RWPE2 (cell line): ENCODE results near the gene MICAL2.

Experiments
- ATAC-seq: fragments of 200-7000 bp; cut with Tn5 transposase; 3 replicates; pipeline ENCODE4 v1.9.1; 2021; ENCODE audit warnings: low read depth
- DNase-seq: peaks from one replicate; pipeline ENCODE4 v3.0.0-alpha.2; 2020; ENCODE audit warnings: low spot score
- H3K27ac ChIP-seq: fragments of 450-650 bp; 2 replicates; pipeline ENCODE4 v1.5.1; 2017; ENCODE audit warnings: mild to moderate bottlenecking; ENCODE audit not compliant: poor library complexity, severe bottlenecking
- H3K27me3 ChIP-seq: fragments of 250-450 bp; sonication (Bioruptor Pico); 2 replicates; pipeline ENCODE4 v1.5.1; 2021; ENCODE audit warnings: mild to moderate bottlenecking, moderate library complexity; ENCODE audit not compliant: insufficient read depth, poor library complexity, severe bottlenecking
- H3K36me3 ChIP-seq: fragments of 250-450 bp; sonication (Bioruptor Pico); 2 replicates; pipeline ENCODE4 v1.5.1; 2020; ENCODE audit warnings: low read depth, mild to moderate bottlenecking, moderate library complexity
- H3K4me1 ChIP-seq: fragments of 250-450 bp; sonication (Bioruptor Pico); 2 replicates; pipeline ENCODE4 v1.5.1; 2021; ENCODE audit warnings: mild to moderate bottlenecking, moderate library complexity; ENCODE audit not compliant: insufficient read depth, poor library complexity, severe bottlenecking
- H3K4me3 ChIP-seq: fragments of 250-450 bp; sonication (Bioruptor Pico); 2 replicates; pipeline ENCODE4 v1.5.1; 2021; ENCODE audit warnings: mild to moderate bottlenecking, moderate library complexity; ENCODE audit not compliant: severe bottlenecking
- H3K9me3 ChIP-seq: fragments of 250-450 bp; sonication (Bioruptor Pico); 2 replicates; pipeline ENCODE4 v1.5.1; 2021; ENCODE audit warnings: mild to moderate bottlenecking, moderate library complexity; ENCODE audit not compliant: severe bottlenecking
- TF ChIP-seq, protein P1 (sequence below): fragments of 450-650 bp; IDR thresholded peaks from one replicate; pipeline ENCODE4 v1.5.1; 2017; ENCODE audit warnings: mild to moderate bottlenecking, moderate library complexity; ENCODE audit not compliant: poor library complexity, severe bottlenecking

The MICAL2 gene

DNA sequence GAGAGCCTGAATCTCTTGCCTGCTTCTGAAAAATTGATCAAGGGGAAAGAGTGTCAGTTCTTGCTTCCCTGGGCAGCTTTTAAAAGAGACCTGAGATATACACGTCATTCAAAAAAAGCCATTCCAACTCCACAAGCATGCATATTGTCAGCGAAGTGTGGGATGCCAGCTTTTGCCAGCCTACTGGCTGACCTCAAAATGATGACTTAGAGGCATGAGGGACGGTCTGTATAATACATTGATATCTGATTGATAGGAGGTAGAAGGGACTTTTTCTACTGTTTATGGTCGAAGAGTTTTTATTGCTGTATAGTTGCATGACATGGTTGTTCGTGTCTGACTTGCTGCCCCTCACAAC lies 126.3 kb downstream of the MICAL2 start:
- H3K4me1 ChIP-seq = peaks cover 17% of the 10 kb centered on the region

DNA sequence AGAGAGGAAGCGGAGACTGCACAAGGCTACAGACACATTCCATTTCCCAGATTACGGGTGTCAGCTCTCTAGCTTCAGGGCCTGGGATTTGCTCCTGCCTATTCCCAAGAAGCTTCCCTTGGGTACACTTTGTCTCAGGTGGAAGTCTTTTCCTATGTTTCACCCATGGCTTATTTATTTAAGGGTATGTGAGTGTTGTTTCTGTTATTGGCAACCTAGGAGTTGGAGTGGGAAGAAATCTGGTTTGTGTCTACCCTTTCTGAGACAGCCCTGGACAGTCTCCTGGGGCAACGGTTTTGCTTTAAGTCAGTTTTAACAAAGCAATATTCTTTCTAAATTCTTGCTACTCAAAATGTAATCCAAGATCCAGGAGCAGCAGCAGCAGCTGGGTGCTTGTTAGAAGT lies 127.0 kb downstream of the MICAL2 start:
- H3K9me3 ChIP-seq = no peaks in the 10 kb centered on the region
- peaks cover 96% of the 10 kb centered on the region for H3K36me3 ChIP-seq
- peaks cover 10% of the 10 kb centered on the region for H3K4me1 ChIP-seq
- peak overlapping the region; percentile 77 for H3K27ac ChIP-seq
- TF ChIP-seq, protein P1, sequence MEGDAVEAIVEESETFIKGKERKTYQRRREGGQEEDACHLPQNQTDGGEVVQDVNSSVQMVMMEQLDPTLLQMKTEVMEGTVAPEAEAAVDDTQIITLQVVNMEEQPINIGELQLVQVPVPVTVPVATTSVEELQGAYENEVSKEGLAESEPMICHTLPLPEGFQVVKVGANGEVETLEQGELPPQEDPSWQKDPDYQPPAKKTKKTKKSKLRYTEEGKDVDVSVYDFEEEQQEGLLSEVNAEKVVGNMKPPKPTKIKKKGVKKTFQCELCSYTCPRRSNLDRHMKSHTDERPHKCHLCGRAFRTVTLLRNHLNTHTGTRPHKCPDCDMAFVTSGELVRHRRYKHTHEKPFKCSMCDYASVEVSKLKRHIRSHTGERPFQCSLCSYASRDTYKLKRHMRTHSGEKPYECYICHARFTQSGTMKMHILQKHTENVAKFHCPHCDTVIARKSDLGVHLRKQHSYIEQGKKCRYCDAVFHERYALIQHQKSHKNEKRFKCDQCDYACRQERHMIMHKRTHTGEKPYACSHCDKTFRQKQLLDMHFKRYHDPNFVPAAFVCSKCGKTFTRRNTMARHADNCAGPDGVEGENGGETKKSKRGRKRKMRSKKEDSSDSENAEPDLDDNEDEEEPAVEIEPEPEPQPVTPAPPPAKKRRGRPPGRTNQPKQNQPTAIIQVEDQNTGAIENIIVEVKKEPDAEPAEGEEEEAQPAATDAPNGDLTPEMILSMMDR = no peak
- no peak for ATAC-seq
- H3K4me3 ChIP-seq = no peak overlapping the region
- H3K27me3 ChIP-seq = no peaks in the 10 kb centered on the region
- DNase-seq = no peak

More for the DNA sequence above, 126.3 kb downstream of the MICAL2 start:
- Histone ChIP-seq H3K27me3 (no peaks in the 10 kb centered on the region), H3K9me3 (no peaks in the 10 kb centered on the region), H3K27ac (peak overlapping the region; percentile 77), H3K36me3 (peaks cover 96% of the 10 kb centered on the region), H3K4me3 (no peak overlapping the region)
- TF ChIP-seq, protein P1 = peak; percentile 44
- DNase-seq (no peak), ATAC-seq (no peak)

DNA sequence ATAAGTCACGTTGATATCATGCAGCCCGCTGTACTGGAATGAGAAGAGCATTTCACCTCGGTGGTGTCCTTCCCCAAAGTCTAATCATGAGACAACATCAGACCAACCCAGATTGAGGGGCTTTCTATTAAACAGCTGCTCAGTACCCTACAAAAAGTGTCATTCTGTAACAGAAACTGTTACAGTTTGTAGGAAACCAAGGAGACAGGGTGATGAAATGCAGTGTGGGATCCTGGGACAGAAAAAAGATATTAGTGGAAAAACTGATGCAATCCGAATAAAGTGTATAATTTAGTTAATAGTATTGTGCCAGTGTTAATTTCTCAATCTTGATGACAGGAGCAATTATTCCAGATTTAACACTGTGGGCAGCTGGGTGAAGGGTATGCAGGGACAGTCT lies 128.0 kb downstream of the MICAL2 start:
- TF ChIP-seq, protein P1 = no peak
- no peak for ATAC-seq
- Histone ChIP-seq H3K4me3 (no peak overlapping the region), H3K27me3 (no peaks in the 10 kb centered on the region), H3K36me3 (peaks cover 96% of the 10 kb centered on the region), H3K4me1 (no peaks in the 10 kb centered on the region), H3K9me3 (no peaks in the 10 kb centered on the region), H3K27ac (peak overlapping the region; percentile 77)
- no peak for DNase-seq

DNA sequence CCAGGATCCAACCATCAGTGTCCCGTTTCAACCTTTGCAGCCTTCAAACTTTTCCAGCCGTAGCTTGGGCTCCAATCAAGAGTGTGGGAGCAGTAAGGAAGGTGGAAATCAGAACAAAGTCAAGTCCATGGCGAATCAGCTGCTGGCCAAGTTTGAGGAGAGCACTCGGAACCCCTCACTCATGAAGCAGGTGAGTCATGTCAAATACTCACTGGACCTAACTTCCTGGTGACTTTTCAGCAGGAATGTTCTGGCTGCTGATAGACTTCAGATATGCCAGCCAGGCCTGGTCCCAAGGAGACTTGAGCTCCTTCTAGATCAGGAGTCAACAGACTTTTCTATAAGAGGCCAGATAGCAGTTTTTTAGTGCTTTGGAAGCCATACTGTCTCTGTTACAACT lies 129.0 kb downstream of the MICAL2 start:
- ATAC-seq (no peak), DNase-seq (no peak)
- Histone ChIP-seq H3K4me3 (no peak overlapping the region), H3K9me3 (no peaks in the 10 kb centered on the region), H3K36me3 (peaks cover 97% of the 10 kb centered on the region), H3K27me3 (no peaks in the 10 kb centered on the region), H3K27ac (peak overlapping the region; percentile 18), H3K4me1 (peaks cover 2% of the 10 kb centered on the region)
- TF ChIP-seq, protein P1 = no peak

DNA sequence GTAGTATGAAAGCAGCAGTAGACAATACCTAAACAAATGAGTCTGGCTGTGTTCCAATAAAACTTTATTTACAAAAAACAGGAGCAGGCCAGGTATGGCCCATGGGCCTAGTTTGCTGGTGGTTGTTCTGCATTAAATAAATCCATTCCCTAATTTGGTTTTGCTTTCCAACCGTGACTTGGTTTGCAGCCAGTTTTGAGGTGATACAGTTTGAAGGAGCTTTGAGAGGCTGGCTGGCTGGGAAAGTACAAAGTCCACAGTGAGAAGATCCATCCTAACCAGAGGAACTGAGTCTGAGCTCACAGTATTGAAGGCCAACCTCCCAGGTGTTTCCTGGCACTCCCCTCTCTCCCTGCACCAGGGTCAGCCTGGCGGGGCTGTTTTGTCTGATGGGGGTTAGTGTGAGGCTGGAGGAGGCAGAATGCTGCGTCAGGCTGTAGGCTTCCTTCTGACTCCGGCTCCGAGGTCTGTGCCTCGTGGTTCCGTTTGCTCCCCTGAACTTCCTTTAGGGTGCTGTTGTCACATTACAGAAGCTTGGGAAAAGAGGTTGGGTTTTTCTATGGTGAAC lies 129.5 kb downstream of the MICAL2 start:
- Histone ChIP-seq H3K9me3 (no peaks in the 10 kb centered on the region), H3K4me3 (no peak overlapping the region), H3K27ac (peak overlapping the region; percentile 18), H3K27me3 (no peaks in the 10 kb centered on the region), H3K4me1 (peaks cover 3% of the 10 kb centered on the region), H3K36me3 (peaks cover 97% of the 10 kb centered on the region)
- no peak for ATAC-seq
- TF ChIP-seq, protein P1 = no peak
- no peak for DNase-seq
